ENCODE data around the gene PDE4D.

PDE4D gene

GRCh38 chr5:59538750-59539121, 354.8 kb downstream of the PDE4D start:
- DNase-seq (ENCODE audit: low spot score): no peak
- no peak for TF ChIP-seq CTCF (IDR thresholded peaks at IDR 0.05; ENCODE audit: extremely low read depth, missing control alignments)

- no peak for DNase-seq (ENCODE audit: low spot score)
- TF ChIP-seq CTCF (IDR thresholded peaks at IDR 0.05; ENCODE audit: extremely low read depth, missing control alignments): no peak
These were observed 355.4 kb downstream of the PDE4D start for GRCh38 chr5:59537961-59538749.

- no peak for TF ChIP-seq CTCF (IDR thresholded peaks at IDR 0.05; ENCODE audit: extremely low read depth, missing control alignments)
- DNase-seq (ENCODE audit: low spot score): no peak
These were observed 356.7 kb downstream of the PDE4D start for GRCh38 chr5:59536875-59537274.

GRCh38 chr5:59535561-59535960, 358.0 kb downstream of the PDE4D start:
- no peak for TF ChIP-seq CTCF (IDR thresholded peaks at IDR 0.05; ENCODE audit: extremely low read depth, missing control alignments)

GRCh38 chr5:59533730-59534108, 359.8 kb downstream of the PDE4D start:
- TF ChIP-seq CTCF (IDR thresholded peaks at IDR 0.05; ENCODE audit: extremely low read depth, missing control alignments): no peak
- DNase-seq (ENCODE audit: low spot score): no peak

More at GRCh38 chr5:59535561-59535960, 358.0 kb downstream of the PDE4D start:
- DNase-seq (ENCODE audit: low spot score): no peak

GRCh38 chr5:59532979-59533729, 360.4 kb downstream of the PDE4D start:
- no peak for DNase-seq (ENCODE audit: low spot score)
- no peak for TF ChIP-seq CTCF (IDR thresholded peaks at IDR 0.05; ENCODE audit: extremely low read depth, missing control alignments)

- TF ChIP-seq CTCF (IDR thresholded peaks at IDR 0.05; ENCODE audit: extremely low read depth, missing control alignments): no peak
- no peak for DNase-seq (ENCODE audit: low spot score)
These were observed 364.3 kb downstream of the PDE4D start for GRCh38 chr5:59529239-59529638.

Measured in GM20000 (cell line).